ENCODE data around the gene PHYH.
A peak's percentile ranks its signal among the peaks of the same experiment; 100 is the strongest.
"Not testable (repeated sequence)": the region's sequence is repeated elsewhere in the genome, so short reads cannot be mapped to it uniquely, and the experiment has no call there.

The PHYH gene

DNA sequence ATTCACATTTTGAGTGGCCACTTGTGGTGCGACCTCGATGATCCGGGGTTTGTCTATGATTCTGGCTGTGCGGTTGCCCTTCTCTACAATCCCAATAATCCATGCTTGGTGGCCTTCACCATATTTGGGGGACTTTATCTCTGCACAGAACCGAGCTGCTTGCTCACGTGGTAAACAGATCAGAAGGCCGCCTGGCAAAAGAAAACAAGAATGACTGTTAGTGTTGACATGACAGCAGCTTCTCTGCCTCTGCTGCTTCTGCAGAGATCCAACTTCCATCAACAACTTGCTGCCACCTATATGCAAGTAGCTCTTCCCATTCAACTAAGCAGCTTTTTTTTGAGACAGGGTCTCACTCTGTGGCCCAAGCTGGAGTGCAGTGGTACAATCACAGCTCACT is 19.3 kb upstream of the PHYH start:
- DNase-seq, result no peak

DNA sequence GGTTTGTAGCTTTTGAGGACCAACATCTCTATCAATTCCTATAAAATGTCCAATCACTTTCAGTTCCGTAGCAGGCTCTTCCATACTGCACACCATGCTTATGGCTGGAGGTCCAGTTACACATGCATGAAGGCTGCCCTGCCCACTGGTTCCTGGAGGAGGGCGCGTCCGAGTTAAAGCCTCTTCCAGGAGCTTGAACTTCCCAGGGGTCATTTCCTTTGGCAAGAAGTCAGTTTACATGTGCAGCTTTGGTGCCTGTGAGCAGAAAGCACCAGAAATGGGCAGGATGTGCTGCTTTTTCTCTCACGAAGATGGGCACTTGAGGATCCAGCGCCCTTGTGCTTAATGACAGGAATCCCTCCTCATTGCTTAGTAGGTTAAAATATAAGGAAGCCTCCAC is 17.6 kb upstream of the PHYH start:
- no peak for DNase-seq

DNA sequence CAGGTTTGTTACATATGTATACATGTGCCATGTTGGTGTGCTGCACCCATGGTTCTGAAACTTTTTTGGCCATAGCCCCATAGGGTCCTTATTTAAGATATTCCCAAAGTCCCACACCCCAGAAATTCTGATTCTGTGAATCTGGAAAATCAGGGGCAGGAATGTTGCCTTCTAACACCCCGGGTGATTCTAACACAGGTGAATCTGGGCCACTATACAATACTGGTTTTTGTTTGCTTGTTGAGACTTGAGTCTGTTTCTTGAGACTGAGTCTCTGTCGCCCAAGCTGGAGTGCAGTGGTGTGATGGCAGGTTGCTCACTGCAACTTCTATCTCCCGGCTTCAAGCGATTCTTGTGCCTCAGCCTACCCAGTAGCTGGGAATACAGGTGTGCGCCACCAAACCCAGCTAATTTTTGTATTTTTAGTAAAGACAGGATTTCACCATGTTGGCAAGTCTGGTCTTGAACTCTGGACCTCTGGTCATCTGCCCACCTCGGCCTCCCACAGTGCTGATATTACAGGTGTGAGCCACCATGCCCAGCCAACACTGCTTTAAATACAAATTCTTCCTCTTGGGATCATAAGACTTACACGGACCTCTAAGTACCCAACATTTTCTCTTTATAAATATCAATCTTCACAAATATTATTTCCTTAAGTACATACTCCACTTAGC is 16.9 kb upstream of the PHYH start:
- no peak for DNase-seq

DNA sequence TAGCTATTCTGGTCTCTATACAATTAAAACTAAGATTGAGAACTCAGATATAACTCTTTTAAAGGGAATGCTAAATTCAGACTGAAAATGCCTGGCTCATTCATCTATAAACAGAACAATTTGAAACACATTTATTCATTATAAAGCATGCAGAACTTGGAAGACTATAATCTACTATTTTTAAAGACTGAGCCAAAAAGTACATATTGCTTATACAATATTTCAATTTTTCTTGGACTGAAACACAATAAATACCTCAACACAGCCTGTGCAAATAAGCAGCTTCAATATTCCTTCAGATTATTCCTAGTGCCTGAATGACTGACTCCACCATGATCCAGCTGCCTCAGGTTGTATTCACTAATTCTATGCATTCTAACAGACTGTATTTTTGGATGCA is 15.5 kb upstream of the PHYH start:
- no peak for DNase-seq

DNA sequence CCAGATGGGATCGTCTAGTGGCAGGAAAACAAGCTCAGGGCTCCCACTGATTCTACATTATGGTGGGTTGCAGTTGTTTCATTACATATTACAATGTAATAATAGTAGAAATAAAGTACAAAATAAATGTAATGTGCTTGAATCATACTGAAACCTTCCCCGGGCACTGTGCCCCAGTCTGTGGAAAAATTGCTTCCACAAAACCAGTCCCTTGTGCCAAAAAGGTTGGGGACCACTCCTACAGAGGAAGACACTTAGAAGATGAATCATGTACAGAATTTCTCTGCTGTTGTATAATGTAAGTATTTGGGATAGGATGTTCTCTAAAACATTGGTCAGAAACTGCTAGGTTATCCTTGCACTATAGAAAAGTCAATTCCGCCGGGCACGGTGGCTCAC is 11.3 kb upstream of the PHYH start:
- no peak for DNase-seq

DNA sequence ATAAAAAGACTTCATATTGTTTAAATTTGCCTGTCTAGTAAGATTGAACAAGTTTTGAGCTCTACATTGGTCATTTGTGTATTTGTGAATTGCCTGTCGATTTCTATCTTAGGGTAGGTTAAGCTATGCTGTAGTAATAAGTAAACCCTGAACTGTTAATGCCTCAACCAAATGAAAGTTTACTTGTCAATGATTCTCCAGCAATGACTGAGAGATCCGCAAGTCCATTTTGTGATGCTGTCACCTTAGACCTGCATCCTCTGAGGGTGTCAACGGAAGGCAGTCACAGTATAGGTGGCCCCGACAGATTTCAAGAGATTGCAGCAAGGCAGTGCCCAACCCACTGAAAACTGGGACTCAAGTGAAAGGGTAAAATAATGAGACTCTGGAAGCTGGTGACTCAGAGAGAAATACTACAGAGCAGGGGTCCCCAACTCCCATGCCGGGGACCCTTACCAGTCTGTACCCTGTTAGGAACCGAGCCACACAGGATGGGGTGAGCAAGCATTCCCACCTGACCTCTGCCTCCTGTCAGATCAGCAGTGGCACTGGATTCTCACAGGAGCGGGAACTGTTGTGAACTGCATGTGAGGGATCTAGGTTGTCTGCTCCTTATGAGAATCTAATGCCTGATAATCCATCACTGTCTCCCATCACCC is 10.8 kb upstream of the PHYH start:
- no peak for DNase-seq

DNA sequence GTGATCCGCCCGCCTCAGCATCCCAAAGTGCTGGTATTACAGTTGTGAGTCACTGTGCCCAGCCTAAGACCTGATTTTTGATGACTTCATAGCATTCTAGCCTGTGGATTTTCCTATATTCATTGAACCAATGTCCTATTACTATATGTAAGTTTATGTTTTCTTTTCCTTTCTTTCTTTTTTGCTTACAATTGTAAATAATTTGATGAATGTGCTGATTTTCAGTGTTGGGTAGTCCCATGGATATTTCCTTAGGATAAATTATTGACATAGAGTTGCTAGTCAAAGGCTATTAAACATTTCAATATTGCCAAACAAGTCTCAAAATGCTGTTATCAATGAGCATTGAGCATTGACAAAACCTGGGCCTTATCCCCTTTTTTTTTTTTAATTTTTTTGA is 9.9 kb upstream of the PHYH start:
- DNase-seq, result no peak

DNA sequence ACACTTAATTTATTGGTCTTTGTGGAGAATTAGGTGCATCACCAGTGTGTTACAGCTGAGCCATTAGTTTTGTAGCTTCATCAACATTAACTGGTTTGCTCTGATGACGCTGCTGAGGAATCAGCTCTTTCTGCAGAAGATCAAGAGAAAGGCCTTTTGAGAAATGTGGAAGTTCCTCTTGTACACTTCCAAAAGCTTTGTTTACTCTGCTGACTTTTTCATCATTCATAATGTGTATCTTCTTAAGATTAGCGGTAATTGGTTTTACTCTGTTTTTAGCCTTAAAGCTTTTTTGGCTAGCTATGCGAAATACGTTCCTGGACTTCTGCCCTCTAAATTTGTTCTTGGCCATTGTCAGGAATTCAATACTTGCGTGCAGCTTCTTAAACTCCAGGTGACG is 8.2 kb upstream of the PHYH start:
- no peak for DNase-seq

DNA sequence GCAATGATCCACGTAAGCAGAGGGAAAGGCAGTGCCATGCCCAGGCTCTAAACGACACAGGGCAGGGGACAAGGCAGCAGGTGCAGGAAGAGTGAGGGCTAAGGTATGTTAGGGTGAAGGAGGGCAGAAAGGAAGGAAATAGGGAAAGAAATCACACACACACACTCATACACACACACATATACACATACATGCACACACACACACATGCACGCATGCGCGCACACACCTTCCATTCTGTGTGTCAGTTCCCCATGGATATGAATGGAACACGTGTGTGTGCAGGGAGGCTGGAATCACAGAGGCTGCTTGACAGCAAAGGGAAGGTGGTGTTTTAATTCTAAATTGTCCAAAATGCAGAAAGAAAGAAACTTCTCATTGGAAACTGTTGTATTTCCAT is 6.2 kb upstream of the PHYH start:
- DNase-seq, result no peak

DNA sequence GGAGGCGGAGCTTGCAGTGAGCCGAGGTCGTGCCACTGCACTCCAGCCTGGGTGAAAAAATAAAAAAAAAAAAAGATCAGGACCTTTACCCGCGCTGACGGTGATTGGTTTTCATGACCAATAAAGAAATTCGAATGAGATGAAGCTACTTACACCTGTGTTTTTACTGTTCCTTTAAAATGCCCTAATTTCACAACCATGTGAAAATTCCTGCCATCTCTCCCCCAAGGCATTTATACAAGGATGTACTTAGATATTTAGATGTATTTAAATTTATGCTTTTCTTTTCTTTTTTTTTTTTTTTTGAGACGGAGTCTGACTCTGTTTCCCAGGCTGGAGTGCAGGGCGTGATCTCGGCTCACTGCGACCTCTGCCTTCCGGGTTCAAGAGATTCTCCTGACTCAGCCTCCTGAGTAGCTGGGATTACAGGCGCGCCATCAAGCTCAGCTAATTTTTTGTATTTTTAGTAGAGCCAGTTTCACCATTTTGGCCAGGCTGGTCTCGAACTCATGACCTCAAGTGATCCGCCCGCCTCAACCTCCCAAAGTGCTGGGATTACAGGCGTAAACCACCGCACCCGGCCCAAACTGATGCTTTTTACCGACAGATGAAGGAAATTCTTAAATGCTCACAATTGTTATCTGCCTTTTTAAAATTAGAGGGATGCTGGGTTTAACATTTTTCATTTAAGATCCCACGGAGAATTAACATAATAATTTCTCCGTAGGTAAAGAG is 3.1 kb upstream of the PHYH start:
- no peak for DNase-seq

DNA sequence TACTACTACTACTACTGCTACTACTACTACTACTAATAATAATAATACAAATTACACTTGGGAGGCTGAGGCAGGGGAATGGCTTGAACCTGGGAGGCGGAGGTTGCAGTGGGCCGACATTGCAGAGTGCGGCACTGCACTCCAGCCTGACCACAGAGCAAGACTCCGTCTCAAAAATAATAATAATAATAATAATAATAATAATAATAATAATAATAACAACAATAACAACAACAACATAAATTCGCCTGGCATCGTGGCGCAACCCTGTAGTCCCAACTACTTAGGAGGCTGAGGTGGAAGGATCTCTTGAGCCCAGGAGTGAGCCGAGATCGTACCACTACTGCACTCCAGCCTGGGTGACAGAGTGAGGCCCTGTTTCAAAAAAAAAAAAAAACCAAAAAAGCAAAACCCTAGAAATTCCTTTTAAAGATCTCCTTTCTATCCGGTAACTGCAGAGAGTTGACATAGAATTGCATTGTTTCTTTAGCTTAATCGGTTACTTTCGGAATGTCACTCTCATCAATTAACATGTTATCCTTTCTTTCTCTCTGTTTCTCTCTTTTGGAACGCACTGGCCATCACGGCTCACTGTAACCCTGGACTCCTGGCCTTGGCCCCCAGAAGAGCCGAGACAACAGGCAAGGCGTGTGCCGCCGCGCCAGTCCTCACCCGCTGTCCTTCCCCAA is 972 bp downstream of the PHYH start:
- peak; percentile 53 for DNase-seq

DNA sequence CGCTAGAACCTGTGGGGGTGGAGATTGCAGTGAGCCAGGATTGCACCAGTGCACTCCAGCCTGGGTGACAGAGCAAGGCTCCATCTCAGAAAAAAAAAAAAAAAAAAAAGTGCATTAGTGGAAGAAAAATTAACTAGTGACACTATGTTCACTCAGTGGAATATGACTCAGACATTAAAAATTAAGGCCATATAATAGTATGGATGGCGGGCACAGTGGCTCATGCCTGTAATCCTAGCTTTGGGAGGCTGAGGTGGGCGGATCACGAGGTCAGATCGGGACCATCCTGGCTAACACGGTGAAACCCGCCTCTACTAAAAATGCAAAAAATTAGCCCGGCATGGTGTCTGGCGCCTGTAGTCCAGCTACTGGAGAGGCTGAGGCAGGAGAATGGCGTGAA is 3.4 kb downstream of the PHYH start:
- no peak for DNase-seq

DNA sequence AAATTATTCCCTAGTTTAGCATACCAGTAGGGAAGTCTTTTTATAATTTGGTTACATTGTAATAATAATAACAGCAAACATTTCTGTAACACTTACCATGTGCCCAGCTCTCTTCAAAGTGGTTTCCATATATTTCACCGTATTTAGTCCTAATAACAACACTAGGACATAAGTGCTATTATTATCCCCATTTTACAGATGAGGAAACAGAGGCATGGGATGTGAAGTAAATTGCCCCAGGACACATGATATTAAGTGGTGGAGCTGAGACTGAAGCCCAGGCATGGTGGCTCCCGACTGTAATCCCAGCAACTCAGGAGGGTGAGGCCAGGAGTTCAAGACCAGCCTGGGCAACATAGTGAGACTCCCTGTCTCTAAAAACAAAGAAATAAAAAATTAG is 5.1 kb downstream of the PHYH start:
- DNase-seq, result no peak

DNA sequence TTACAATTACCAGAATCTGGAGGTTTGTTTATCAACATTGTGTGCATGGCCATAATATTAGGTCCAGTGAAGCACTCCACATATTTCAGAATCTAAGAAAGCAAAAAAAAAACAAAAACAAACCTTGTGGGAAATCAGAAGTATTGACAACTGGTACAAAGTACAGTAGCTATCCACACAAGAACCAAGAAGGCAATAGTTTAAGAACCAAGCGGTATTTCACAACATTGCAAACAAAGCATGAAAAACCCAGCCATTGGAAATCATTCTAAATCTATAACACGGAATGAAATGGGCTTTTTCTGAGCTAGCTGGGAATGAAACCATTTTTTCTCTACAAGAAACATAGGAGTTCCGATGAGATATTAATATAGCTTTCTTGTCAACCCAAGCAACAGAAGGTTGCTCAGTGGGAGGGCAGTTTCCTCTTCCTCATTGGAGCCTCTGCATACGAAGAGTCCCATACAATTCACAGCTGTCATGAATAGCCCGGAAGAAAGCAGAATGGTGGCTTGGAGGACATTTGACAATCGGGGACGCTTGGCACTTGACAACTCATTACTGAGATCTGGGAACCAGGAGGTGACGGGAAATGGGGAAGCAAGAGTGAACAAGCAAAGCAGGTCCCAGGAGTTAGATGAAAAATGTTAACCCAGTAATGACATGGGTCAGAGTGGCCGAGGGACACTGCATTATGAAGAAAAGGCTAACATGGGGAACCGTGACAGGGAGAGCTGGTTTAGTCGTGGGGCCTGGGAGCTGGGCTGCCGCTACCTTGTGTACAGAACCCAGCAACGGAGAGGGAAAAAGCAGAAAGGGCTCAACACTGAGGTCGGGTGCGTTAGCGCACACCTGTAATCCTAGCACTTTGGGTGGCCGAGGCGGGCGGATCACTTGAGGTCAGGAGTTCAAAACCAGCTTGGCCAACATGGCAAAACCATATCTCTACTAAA is 7.8 kb downstream of the PHYH start:
- no peak for DNase-seq

DNA sequence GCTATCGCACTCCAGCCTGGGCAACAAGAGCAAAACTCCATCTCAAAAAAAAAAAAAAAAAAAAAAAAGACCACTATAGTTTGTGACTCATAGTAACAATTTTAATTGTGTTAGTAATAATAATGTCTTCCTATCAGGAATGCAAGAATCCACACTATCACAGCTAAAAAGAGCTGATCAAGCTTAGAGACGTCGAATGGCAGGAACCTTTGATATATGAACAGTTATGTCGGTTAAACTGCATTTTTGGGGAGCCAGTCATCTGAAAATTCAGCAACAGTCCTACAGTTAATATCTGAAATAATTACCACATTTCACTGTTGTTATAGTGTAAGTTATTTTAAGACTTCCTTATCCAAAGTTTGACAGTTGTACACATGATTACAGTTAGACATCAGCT is 8.8 kb downstream of the PHYH start:
- no peak for DNase-seq

DNA sequence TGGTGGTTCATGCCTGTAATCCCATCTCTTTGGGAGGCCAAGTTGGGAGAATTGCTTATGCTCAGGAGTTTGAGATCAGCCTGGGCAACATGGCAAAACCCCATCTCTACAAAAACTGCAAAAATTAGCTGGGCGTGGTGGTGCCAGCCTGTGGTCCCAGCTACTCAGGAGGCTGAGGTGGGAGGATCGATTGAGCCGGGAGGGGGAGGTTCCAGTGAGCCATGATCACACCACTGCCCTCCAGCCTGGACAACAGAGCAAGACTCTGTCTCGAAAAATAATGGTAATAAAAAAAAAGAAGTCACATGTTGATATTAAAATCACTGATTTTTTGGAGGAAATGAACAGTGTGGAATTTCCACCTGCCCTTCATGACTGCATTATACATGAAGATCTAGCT is 15.8 kb downstream of the PHYH start:
- no peak for DNase-seq

DNA sequence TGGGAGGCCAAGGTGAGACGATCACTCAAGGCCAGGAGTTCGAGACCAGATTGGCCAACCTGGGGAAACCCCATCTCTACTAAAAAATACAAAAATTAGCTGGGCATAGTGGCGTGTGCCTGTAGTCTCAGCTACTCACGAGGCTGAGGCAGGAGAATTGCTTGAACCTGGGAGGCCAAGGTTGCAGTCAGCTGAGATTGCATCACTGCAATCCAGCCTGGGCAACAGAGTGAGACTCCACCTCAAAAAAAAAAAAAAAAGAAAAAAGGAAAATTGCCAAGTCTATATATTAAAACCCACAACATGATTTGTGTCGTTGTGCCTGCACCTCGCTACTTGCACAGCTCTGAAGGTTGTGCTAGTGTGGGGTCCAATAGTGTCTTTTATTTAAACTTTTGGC is 17.5 kb downstream of the PHYH start:
- DNase-seq, result not testable (repeated sequence)

DNA sequence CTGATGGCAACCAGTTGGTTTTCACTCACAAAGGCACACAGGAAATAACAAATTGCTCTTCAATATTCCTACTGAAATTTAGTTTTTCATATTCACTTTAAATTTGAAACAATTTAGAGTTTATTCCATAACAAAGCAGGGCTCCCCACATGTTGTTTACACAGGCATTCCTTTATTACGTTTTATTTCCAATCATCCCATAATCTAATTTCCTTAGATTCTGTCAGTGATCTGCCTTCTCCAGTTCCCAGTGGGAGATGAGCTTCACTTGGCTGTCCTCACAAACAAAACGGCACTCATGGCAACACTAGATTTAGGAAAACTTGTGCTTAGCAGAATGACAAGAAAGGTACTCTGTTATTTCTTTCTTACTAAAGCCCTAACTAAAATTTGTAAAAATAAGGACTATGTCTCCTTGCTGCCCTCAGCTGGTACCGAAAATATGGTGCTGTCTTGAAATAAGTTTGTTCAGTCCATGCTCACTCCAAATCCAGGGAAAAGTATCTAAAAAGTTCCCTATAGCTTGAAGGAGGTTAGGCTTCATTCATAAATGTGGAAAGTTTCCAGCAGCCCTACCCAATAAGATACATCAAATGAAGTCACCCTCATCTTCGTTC is 23.0 kb downstream of the PHYH start:
- DNase-seq, result no peak

DNA sequence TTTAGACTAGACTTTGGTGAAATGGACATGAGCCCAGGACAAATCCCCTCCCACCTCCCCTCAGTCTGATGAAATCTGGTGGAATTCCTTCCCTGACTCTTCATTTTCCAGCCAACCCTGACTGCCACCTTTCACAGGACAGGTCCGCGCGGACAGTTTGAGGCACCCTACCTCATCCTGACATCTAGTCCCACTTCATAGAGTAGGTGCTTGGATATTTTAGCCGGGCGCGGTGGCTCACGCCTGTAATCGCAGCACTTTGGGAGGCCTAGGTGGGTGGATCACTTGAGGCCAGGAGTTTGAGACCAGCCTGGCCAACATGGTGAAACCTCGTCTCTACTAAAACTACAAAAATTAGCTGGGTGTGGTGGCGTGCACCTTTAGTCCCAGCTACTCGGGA is 23.7 kb downstream of the PHYH start:
- not testable (repeated sequence) for DNase-seq

DNA sequence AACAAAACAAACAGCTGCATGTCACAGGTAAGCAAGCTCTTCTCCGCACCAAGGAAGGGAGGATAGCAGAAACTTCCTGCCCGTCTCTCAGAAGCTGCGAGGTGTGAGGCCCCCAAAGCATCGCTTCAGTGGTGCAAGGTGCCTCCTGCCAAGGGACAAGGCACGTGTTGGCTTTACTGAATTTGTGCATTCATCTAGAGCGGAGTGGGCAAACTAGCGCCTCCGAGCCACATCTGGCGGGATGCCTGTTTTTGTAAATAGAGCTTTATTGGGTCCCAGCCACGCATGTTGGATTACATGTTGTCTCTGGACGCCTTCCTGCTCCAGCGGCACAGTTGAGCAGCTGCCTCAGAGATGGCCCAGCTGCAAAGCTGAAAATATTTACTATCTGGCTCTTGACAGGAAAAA is 27.7 kb downstream of the PHYH start:
- peak; percentile 21 for DNase-seq

DNA sequence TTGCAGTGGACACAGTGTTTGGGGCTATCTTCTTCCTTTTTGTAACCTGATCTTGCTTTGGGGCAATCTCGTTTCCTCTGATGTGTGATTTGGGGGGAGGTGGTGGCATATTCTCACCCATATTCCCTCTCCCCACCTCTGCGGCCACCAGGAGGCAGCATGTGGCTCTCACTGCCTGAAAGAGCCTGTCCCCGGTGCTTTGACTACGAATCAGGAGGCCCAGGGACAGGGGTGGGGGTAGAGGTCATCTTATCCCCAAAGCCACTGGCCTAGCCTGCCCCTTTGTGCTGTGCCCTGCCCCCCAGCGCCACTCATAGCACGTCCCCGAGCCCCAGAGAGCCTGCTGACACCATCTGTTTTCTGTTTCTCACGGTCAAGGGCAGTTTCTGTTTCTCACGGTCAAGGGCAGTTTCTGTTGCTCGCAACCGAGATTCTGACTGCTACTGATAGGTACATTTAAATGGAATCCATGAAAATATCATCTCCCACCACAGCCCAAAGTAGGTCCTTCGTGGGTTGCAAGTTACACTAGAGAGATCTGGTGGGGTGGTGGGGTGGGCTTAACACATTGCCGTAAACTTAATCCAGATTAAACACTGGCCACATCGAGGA is 28.2 kb downstream of the PHYH start:
- peak; percentile 37 for DNase-seq

Measured in SHP77 treated with DMSO at 0.1 percent for 48 hours (cell line).